ENCODE measurements around the gene LGALS7B.
"Not testable (repeated sequence)": the region's sequence is repeated elsewhere in the genome, so short reads cannot be mapped to it uniquely, and the experiment has no call there.

LGALS7B gene

DNA sequence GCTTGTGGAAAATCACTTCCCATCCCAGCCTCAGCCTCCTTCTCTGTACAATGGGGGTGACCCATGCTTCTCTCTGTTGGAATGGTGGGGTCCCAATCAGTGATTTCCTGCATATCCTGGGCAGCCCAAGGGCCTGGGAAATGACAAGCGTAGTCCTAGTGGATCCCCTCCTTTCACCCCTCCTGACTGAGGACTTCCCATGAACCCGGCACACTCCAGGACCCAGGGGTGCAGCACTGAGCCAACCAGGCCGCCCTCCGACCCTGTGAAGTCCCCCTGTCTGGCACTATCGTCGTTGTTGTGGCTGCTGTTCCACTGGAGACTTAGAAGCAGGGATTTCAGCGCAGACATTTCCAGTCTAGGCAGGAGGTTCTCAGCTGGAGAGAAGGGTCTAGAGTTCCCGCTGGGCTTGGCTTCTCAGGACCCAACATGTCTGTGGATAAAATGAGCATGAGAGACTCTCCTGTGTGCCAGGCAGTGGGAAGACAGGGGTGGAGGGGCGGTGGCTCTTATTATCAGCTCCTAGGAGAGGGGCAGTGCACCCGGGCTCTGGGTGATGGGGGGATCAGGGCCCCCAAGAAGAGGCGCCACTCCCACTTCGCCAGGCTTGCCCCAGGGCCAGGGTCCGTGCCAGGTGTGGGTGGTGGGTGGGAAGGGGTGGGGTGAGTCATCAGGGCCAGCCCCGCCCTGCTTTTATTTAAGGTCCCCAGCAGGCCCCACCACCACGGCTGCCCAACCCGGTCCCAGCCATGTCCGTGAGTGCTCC is at the start of gene LGALS7B:
LGALS7B (plus strand) TSS at position 723 of the 766 bp plus-strand sequence; CDS start at position 750, 27 bp downstream.
- DNase-seq, result peak; percentile 13

DNA sequence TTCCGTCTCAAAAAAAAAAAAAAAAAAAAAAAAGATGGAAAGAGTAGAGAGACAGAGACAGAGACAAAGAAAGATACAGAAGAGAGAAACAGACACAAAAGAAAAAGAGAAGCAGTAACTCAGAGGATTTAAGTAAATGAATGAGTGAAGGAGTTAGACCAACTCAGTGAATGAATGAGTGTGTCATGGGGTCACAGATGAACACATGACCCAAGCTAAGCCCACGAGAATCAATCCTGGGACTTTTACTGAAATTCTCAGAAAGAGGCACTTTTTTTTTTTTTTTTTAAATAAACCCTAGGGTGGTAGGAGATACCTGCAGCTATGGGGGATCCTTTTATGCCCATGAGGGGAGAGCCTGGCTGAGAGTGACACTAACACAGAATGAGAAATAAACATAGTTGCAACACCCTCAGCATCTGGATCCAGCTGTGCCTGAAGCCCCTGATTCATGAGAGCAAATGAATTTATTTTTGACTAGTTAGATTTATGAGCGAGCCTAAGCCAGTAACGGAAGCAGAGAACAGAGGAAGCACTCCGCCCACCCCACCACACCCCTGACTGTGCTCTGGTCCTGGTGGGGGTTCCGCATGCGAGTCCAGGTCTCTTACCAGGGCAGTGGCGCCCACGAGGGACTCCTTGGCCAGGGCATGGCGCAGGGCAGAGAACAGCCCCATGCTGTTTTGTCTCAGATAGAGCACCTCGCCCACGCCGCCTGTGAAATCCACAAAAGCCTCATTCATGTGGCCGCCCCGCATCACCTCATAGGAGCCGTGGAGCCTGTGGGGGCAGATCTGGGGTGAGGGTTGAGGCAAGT is 49.4 kb upstream of the LGALS7B start:
- no peak for DNase-seq

DNA sequence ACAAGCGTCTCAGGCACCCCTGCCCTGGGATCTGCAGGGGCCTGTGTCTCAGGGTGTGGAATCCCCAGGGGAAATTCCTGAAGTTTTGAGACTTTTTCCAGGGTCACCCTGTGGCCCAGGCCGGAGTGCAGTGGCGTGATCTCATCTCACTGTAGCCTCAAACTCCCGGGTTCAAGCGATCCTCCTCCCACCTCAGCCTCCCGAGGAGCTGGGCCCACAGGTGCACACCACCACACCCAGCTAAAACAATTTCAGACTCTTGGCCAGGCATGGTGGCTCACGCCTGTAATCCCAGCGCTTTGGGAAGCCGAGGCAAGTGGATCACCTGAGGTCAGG is 48.8 kb upstream of the LGALS7B start:
- DNase-seq, result no peak

GRCh38 chr19:38740932-38741331 is 48.1 kb upstream of the LGALS7B start:
- no peak for DNase-seq

DNA sequence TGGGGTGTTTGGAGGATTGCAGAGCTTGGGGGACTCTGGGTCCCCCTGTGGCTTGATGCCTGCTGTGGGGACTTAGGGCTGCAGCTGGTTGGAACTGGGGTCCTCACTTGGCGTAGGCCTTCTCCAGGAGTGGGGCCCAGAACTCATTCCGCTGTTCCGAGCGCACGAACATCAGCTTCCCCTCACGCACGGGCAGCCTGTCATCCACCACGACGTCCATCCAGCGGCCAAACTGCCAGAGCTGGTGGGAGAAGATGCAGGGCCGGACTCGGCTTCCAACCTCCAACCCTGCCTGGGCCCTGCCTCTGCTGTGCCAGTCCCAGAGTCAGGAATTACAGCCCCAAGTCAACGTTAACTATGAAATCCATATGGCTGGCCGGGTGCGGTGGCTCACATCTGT is 47.3 kb upstream of the LGALS7B start:
- DNase-seq, result no peak

- no peak for DNase-seq
Measured at GRCh38 chr19:38742296-38742695, 46.7 kb upstream of the LGALS7B start.

DNA sequence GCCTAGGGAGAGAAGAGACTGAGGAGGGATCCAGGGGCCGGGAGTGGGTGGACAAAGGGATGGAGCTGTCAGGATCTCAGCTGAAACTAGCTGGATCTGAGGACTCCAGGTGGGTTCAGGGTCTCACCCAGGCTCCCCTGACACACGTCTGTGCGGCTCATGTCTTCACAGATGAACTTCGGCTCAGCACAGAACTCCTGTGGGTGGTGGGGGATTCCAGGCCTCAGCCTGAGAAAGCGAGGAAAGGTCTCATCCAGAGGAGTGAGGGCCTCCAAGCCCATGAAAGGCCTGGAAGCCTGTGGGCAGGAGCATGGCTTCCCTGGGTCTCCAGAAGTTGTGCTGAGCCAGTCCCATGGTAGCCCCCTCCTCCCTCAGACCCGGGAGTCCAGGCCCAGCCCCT is 46.1 kb upstream of the LGALS7B start:
- DNase-seq, result no peak

- DNase-seq, result no peak
Measured at GRCh38 chr19:38743394-38744297, 45.4 kb upstream of the LGALS7B start.

DNA sequence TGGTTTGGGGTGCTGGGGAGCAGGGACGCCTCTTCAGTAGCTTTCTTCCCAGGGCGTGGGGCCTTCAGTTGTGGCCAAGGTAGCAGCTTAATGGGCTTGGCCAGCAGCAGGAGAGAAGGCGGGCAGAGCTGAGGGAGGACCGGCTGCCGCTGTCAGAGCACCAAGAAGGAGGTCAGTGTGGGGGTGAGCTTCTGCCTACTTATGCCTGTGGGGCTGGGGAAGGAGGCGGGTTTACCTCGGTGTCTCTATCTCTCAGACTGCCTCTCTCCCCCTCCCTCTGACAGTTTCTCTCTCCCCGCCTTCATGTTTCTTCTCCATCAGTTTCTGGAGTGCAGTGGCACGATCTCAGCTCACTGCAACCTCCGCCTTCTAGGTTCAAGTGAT is 44.7 kb upstream of the LGALS7B start, which contains the start of gene CAPN12:
CAPN12 (minus strand) TSS at position 177 of the 384 bp plus-strand sequence. CDS start 309 bp downstream, outside the sequence.
- no peak for DNase-seq

- DNase-seq, result no peak
Measured at GRCh38 chr19:38744874-38745273, 44.1 kb upstream of the LGALS7B start.

DNA sequence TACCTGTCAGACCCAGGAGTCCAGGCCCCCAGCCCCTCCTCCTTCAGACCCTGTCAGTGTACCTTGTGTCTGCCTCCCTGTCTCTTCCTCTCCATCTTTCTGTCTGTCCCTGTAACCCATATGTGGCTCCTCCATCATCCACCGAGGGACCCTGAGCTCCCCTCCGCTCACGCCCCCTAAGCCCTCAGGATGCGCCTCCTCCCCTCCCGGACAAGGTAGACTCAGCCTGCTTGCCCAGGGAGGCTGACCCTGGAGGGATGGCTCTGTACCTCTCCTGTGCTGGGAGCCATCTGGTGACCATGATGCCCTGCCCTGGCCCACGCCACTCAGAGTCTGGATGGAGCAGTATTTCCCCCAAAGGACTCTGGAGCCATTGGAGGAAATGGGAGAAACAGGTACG is 43.7 kb upstream of the LGALS7B start:
- DNase-seq, result no peak

- not testable (repeated sequence) for DNase-seq
Measured at GRCh38 chr19:38753783-38754182, 35.2 kb upstream of the LGALS7B start.

- DNase-seq, result not testable (repeated sequence)
Measured at GRCh38 chr19:38754196-38754595, 34.8 kb upstream of the LGALS7B start.

- no peak for DNase-seq
Measured at GRCh38 chr19:38759590-38760003, 29.4 kb upstream of the LGALS7B start.

GRCh38 chr19:38760805-38761517 is 28.0 kb upstream of the LGALS7B start:
- not testable (repeated sequence) for DNase-seq

DNA sequence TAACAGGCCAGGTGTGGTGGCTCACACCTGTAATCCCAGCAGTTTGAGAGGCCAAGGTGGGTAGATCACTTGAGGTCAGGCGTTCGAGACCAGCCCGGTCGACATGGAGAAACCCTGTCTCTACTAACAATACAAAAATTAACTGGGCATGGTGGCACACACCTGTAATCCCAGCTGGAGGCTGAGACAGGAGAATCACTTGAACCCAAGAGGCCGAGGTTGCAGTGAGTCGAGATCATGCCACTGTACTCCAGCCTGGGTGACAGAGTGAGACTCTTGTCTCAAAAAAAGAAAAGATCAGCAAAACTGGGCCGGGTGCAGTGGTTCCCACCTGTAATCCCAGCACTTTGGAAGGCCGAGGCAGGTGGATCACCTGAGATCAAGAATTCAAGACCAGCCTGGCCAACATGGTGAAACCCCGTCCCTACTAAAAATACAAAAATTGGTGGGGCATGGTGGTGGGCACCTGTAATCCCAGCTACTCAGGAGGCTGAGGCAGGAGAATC is 27.1 kb upstream of the LGALS7B start:
- not testable (repeated sequence) for DNase-seq

DNA sequence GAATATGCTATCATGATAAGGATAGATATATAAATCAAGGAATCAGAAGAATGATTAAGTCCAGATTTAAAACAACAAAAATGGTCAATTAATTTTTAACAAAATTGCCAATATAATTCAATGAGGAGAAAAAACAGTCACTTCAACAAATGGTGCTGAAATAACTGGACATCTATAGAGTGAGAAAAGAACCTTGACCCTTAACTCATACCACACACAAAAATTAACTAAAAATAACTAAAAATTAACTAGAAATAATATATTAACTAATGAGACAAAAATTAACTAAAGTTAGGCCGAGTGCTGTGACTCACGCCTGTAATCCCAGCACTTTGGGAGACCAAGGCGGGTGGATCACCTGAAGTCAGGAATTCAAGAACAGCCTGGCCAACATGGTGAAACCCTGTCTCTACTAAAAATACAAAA is 25.2 kb upstream of the LGALS7B start:
- DNase-seq, result no peak

DNA sequence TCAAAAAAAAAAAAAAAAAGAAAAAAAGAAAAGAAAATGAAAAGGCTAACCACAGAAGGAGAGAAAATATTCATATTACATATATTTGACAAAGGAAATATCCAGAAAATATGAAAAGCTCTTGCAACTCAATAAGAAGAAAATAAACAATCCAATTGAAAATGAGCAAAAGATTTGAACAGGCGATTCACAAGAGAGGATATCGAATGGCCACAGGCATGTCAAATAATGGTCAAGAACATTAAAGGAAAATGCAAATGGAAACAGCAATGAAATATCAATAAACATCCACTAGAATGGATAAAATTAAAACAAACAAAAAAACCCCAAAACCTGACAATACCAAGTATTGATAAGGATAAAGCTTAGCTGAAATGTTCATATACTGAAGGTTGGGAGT is 23.8 kb upstream of the LGALS7B start:
- DNase-seq, result no peak

DNA sequence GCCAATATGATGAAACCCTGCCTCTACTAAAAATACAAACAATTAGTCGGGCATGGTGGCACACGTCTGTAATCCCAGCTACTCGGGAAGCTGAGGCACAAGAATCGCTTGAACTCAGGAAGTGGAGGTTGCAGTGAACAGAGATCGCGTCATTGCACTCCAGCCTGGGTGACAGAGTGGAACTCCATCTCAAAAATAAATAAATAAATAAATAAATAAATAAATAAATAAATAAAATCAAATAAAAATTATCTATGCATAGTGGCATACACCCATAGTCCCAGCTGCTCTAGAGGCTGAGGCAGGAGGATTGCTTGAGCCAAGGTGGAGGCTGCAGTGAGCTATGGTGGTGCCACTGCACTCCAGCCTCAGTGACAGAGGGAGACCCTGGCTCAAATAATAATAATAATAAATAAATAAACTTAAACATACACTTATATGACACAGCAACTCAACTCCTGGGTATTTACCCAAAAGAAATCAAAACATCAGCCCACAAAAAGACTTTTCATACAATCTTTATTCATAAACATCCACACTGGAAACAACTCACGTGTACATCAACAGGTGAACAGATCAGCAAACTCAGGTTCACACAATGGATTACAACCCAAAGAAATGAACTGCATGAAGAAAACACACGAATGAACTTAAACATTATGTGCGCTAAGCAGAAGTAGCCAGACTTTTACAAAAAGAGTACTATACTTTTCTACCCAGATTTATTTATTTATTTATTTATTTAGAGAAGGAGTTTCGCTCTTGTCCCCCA is 22.5 kb upstream of the LGALS7B start:
- DNase-seq, result no peak

DNA sequence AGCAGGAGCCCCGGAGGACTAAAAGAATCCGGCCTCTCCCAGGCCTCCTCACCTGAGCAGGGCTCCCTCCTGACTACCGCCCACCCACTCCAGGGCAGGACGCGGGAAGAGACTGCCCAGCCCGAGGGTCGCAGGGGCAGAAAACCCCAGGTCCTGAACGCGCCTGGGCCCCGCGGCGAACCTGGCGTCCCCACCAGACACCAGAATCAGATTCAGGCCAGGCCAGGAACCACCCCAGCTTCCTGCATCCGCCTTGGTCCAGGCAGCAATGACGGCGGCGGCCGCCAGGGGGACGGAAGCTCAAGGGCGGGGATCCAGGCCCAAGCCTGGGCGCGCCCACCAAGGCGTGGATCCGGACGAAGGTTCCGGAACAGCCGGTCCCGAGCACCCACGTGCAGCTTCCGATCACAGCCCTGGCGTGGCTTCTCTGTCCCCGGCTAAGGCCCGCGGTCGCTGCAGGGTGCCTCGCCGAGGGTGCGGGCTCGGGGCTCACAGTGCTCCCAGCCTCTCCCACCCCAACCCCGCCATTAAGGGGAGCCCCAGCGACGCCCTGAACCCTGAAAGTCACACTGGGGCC is 19.3 kb upstream of the LGALS7B start:
- DNase-seq, result peak; percentile 72

All from eye (tissue), 1 donor.